Testis (tissue), 3 donors: Measurements from ENCODE around the gene PRKAR2A. TPM values are rescaled to one million over a fixed set of nuclear protein-coding genes. Genes with fewer than 3 reads are reported as not detected.

Source experiments
- DNase-seq: peaks from one replicate; pipeline ENCODE4 v3.0.0-alpha.2; 2019
- H3K27ac ChIP-seq, 2 donors: fragments of 200-600 bp; sonication (generic); one replicate each; pipeline ENCODE4 v1.5.1; 2019
- H3K27me3 ChIP-seq: fragments of 200-600 bp; sonication (generic); one replicate; pipeline ENCODE4 v1.5.1; 2019
- H3K36me3 ChIP-seq: fragments of 200-600 bp; sonication (generic); one replicate; pipeline ENCODE4 v1.5.1; 2017; ENCODE audit warnings: low read depth; ENCODE audit errors: missing control alignments
- H3K4me1 ChIP-seq: fragments of 200-600 bp; sonication (generic); one replicate; pipeline ENCODE4 v1.5.1; 2019
- H3K4me3 ChIP-seq, 2 donors: fragments of 200-600 bp; sonication (generic); one replicate each; pipeline ENCODE4 v1.5.1; 2017 to 2019
- H3K9me3 ChIP-seq: fragments of 200-600 bp; sonication (generic); one replicate; pipeline ENCODE4 v1.5.1; 2017
- POLR2A ChIP-seq: fragments of 450-650 bp; IDR thresholded peaks from one replicate; pipeline ENCODE4 v1.6.1; 2017; ENCODE audit warnings: antibody characterized with exemption, mild to moderate bottlenecking, moderate library complexity
- WGBS, 2 donors: methylation state at CpG; one replicate each; pipeline ENCODE4 v1.1.5; 2018; 5-methylcytosine and 5-hydroxymethylcytosine counted together
- intact Hi-C: fragments of 100-400 bp; cut with DNase I; formaldehyde crosslinking; loops from one replicate; pipeline ENCODE4 v1.15.1; 2023; ENCODE audit warnings: low total_unique reads
- polyA plus RNA-seq: library from polyadenylated mRNA; stranded (reverse); fragments of 350-450 nt; fragmentation: Illumina TruSeq; extraction: RNeasy Lipid Tissue Mini Kit (QIAGEN cat#74804); gene quantifications from one replicate; pipeline ENCODE4 v1.2.3, GENCODE V29; 2014; ENCODE audit warnings: low read depth, low replicate concordance; ENCODE audit not compliant: insufficient read depth
- total RNA-seq, 2 donors: library from RNA; depleted of rRNA; stranded (reverse); fragments of >200 nt; gene quantifications; one replicate each; pipeline ENCODE4 v1.2.3, GENCODE V29; 2016
- TF ChIP-seq, protein P1 (sequence below), 3 experiments: fragments of 450-650 bp in 2 of 3; fragments of 200-600 bp in 1 of 3; sonication (generic) in 1 of 3; IDR thresholded peaks; one replicate each; pipeline ENCODE4 v1.5.1; 2016 to 2019; ENCODE audit warnings: antibody characterized with exemption in 3 of 3, mild to moderate bottlenecking in 2 of 3, moderate library complexity in 1 of 3

The PRKAR2A gene
- total and polyA plus RNA-seq, 3 donors from 2014 or later, result 52.2 to 166 (median 150) TPM

DNA sequence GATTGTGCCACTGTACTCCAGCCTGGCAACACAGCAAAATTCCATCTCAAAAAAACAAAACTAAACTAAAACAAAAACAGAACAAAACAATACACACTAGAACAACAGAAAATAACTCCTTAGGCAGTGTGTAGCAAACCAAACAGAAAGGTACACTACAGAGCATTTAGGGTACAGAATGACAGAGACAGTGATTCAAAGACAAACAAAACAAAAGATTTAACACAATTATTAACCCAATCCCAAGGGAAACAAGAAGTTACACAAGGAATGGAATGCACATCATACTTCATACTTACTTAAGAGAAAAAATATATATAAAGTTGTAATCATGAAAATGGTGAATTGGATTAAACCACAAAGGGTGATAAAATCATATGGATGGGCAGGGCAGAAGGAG is 38.1 kb upstream of the PRKAR2A start:
- Histone ChIP-seq H3K4me1 (no peaks in the 10 kb centered on the region), H3K27me3 (no peaks in the 10 kb centered on the region), H3K27ac (no peak overlapping the region), H3K36me3 (no peaks in the 10 kb centered on the region), H3K9me3 (no peaks in the 10 kb centered on the region), H3K4me3 (no peak overlapping the region)
- intact Hi-C loops, result no loop called here
- DNase-seq, result no peak
- TF ChIP-seq, protein P1, sequence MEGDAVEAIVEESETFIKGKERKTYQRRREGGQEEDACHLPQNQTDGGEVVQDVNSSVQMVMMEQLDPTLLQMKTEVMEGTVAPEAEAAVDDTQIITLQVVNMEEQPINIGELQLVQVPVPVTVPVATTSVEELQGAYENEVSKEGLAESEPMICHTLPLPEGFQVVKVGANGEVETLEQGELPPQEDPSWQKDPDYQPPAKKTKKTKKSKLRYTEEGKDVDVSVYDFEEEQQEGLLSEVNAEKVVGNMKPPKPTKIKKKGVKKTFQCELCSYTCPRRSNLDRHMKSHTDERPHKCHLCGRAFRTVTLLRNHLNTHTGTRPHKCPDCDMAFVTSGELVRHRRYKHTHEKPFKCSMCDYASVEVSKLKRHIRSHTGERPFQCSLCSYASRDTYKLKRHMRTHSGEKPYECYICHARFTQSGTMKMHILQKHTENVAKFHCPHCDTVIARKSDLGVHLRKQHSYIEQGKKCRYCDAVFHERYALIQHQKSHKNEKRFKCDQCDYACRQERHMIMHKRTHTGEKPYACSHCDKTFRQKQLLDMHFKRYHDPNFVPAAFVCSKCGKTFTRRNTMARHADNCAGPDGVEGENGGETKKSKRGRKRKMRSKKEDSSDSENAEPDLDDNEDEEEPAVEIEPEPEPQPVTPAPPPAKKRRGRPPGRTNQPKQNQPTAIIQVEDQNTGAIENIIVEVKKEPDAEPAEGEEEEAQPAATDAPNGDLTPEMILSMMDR (IDR thresholded peaks at IDR 0.05), result no peak
- TF ChIP-seq POLR2A, result no peak

DNA sequence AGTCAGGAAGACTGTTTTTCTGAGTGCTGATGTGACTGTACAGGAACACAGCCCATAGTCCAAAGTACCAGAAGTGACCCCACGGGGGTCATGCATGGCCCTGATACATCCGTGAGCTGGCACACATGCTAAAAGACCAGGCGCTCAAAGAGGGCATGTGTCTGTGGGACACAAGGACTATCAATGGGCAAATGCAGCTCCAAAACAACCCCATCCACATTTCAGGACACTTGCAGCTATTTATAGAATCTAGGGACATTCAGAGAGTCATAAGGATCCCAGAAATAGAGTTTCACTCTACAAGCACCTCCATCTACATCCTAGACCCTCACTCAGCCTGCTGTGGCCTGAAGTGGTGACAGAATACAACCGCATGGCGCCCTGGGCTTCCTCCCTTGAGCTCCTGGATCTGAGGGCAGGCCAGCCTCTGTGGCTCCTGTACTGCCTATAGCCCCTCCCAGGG is 34.0 kb upstream of the PRKAR2A start:
- no peaks in the 10 kb centered on the region for H3K36me3 ChIP-seq
- no peaks in the 10 kb centered on the region for H3K9me3 ChIP-seq
- H3K27ac ChIP-seq, result no peak overlapping the region
- H3K4me3 ChIP-seq, result no peak overlapping the region
- WGBS, 2 donors, result 93 to 95% methylated on average over 4 to 5 of the region's 5 CpGs
- intact Hi-C loops, result no loop called here
- TF ChIP-seq, protein P1 (IDR thresholded peaks at IDR 0.05), result no peak
- no peak for TF ChIP-seq POLR2A
- H3K27me3 ChIP-seq, result no peaks in the 10 kb centered on the region
- no peak for DNase-seq
- H3K4me1 ChIP-seq, result no peaks in the 10 kb centered on the region

DNA sequence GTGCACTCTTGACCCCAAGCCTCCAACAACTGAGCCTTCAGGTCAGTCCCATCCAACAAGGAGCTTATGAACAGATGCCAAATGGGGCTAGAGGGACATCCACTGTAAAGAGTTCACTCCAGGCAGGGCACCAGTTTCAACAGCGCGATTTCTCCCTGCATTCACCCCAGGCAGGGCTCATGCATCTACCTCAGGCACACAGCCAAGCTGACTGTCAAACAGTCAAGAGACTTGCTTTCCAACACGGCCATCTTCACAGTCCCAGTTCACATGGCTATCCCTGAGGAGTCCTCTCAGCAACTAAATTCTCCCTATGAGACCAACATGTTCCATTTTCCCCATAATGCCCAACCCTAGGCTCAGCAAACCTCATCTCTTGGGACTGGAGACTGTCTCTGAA is 33.3 kb upstream of the PRKAR2A start:
- intact Hi-C loops, result no loop called here
- H3K4me1 ChIP-seq, result no peaks in the 10 kb centered on the region
- no peak for DNase-seq
- no peaks in the 10 kb centered on the region for H3K36me3 ChIP-seq
- H3K27ac ChIP-seq, result no peak overlapping the region
- H3K9me3 ChIP-seq, result no peaks in the 10 kb centered on the region
- H3K4me3 ChIP-seq, result no peak overlapping the region
- TF ChIP-seq, protein P1 (IDR thresholded peaks at IDR 0.05), result no peak
- TF ChIP-seq POLR2A, result no peak
- no peaks in the 10 kb centered on the region for H3K27me3 ChIP-seq
- 91 to 93% methylated on average over 3 of the region's 3 CpGs for WGBS, 2 donors

DNA sequence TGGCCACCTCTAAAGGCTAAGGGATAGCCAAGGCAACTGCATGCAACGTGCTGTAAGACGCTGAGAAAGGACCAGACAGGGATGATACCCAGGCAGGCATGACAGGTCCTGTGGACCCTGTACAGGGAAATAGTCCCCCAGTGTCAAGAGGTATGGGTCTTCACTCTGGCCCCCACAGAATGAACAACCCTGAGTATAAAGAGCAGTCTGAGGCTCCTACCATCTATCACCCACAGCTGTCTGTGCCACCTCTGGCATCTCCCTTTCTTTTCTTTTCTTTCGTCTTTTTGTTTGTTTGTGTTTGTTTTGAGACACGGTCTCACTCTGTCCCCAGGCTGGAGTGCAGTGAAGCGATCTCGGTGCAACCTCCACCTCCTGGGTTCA is 32.3 kb upstream of the PRKAR2A start:
- no peaks in the 10 kb centered on the region for H3K27me3 ChIP-seq
- 92 to 97% methylated on average over 6 of the region's 6 CpGs for WGBS, 2 donors
- no peaks in the 10 kb centered on the region for H3K9me3 ChIP-seq
- H3K4me3 ChIP-seq, result no peak overlapping the region
- no peak overlapping the region for H3K27ac ChIP-seq
- DNase-seq, result no peak
- intact Hi-C loops, result no loop called here
- H3K4me1 ChIP-seq, result no peaks in the 10 kb centered on the region
- TF ChIP-seq POLR2A, result no peak
- TF ChIP-seq, protein P1 (IDR thresholded peaks at IDR 0.05), result no peak
- H3K36me3 ChIP-seq, result no peaks in the 10 kb centered on the region

DNA sequence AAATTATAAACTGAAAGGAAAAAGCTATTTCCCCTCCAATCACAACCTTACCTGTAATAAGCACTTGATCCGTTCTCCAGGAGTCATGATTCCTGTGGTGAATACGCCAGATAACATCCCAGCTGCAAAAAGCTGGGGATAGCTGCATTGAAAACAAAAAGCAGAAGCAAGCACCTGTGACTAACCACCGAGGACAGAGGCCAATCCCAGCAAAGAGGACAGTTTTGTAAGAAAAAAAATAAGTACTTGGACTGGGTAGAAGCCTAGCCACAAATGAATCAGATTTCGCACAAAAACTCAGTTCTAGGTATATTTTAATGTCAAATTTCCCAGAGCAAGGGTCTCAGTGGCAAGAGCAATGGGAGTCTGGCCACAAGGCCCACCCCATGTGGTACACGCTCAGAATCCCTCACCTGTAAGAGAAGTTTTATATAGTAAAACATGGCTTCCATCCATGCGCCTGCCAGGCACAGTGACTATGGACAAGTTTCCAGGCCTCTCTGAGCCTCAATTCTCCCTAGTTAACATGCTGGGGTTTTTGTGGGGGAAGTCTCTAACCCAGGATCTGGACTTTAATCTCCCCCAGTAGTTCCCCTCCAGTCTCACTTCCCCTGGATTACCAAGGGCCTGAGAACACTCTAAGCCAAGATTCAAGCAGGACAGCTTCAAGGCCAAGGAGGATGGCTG is 31.8 kb upstream of the PRKAR2A start:
- WGBS, 2 donors, result 87 to 88% methylated on average over 6 of the region's 6 CpGs
- TF ChIP-seq, protein P1 (IDR thresholded peaks at IDR 0.05), result no peak
- TF ChIP-seq POLR2A, result no peak

More for the DNA sequence above, 31.8 kb upstream of the PRKAR2A start:
- no peak overlapping the region for H3K4me3 ChIP-seq
- H3K4me1 ChIP-seq, result no peaks in the 10 kb centered on the region
- H3K36me3 ChIP-seq, result no peaks in the 10 kb centered on the region
- no peak for DNase-seq
- H3K9me3 ChIP-seq, result no peaks in the 10 kb centered on the region
- no peaks in the 10 kb centered on the region for H3K27me3 ChIP-seq
- intact Hi-C loops, result no loop called here
- H3K27ac ChIP-seq, result no peak overlapping the region
